Smooth muscle cell (in vitro differentiated cells): Measurements from ENCODE around the gene SLC7A14. TPM values are rescaled to one million over a fixed set of nuclear protein-coding genes. Genes with fewer than 3 reads are reported as not detected.

Source experiments
- DNase-seq: peaks from one replicate; lab custom pipeline; 2025; ENCODE audit not compliant: unreplicated experiment; lab: John Stamatoyannopoulos, UW
- H2AFZ ChIP-seq: fragments of 200-600 bp; sonication (generic); 2 replicates; pipeline ENCODE4 v1.6.0; 2016; ENCODE audit warnings: antibody characterized with exemption, low read depth, mild to moderate bottlenecking
- H3F3A ChIP-seq: fragments of 200-600 bp; sonication (generic); 2 replicates; pipeline ENCODE4 v1.6.0; 2017; ENCODE audit warnings: antibody characterized with exemption, low read depth
- H3K27ac ChIP-seq: fragments of 200-600 bp; sonication (generic); 2 replicates; pipeline ENCODE4 v1.5.1; 2016; ENCODE audit warnings: low read depth, mild to moderate bottlenecking
- H3K27me3 ChIP-seq: fragments of 200-600 bp; sonication (generic); 2 replicates; pipeline ENCODE4 v1.6.1; 2016; ENCODE audit warnings: low read depth, mild to moderate bottlenecking
- H3K36me3 ChIP-seq: fragments of 200-600 bp; sonication (generic); 2 replicates; pipeline ENCODE4 v1.5.1; 2016; ENCODE audit warnings: low read depth
- H3K4me1 ChIP-seq: fragments of 200-600 bp; sonication (generic); 2 replicates; pipeline ENCODE4 v1.5.1; 2016; ENCODE audit warnings: low read depth
- H3K4me2 ChIP-seq: fragments of 200-600 bp; sonication (generic); 2 replicates; pipeline ENCODE4 v1.6.0; 2016; ENCODE audit warnings: mild to moderate bottlenecking
- H3K4me3 ChIP-seq: fragments of 200-600 bp; sonication (generic); 2 replicates; pipeline ENCODE4 v1.5.1; 2016; ENCODE audit warnings: mild to moderate bottlenecking
- H3K79me2 ChIP-seq: fragments of 200-600 bp; sonication (generic); 2 replicates; pipeline ENCODE4 v1.6.0; 2016; ENCODE audit warnings: low read depth, mild to moderate bottlenecking
- H3K9ac ChIP-seq: fragments of 200-600 bp; sonication (generic); 2 replicates; pipeline ENCODE4 v1.6.0; 2016; ENCODE audit warnings: low read depth
- H3K9me3 ChIP-seq: fragments of 200-600 bp; sonication (generic); replicated peaks from 2 replicates; pipeline ENCODE4 v1.5.1; 2016; ENCODE audit warnings: low read depth
- H4K20me1 ChIP-seq: fragments of 200-600 bp; sonication (generic); 2 replicates; pipeline ENCODE4 v1.6.0; 2016; ENCODE audit warnings: low read depth
- CTCF ChIP-seq: fragments of 200-600 bp; sonication (generic); IDR thresholded peaks from 2 replicates; pipeline ENCODE4 v1.5.1; 2017; ENCODE audit warnings: borderline replicate concordance, mild to moderate bottlenecking, antibody characterized with exemption; ENCODE audit not compliant: insufficient read depth, poor library complexity, severe bottlenecking
- whole genome bisulfite sequencing: methylation state at CpG from one replicate; pipeline ENCODE4 v1.1.7; 2016; ENCODE audit warnings: low lambda C conversion rate; 5-methylcytosine and 5-hydroxymethylcytosine counted together
- polyA plus RNA-seq: library from polyadenylated mRNA; unstranded; fragments of >200 nt; fragmentation: Nextera tagmentation; extraction: Ambion mirVana; gene quantifications from 2 replicates; pipeline ENCODE4 v1.2.1, GENCODE V29; 2016
- total RNA-seq: library from RNA; depleted of rRNA; stranded (reverse); fragments of >200 nt; gene quantifications from 2 replicates; pipeline ENCODE4 v1.2.3, GENCODE V29; 2014

The SLC7A14 gene
- total and polyA plus RNA-seq, 2 experiments from 2014 or later = not detected

- no peaks in the 10 kb centered on the region for H3K4me1 ChIP-seq
- no peak for TF ChIP-seq CTCF
- H3K9me3 ChIP-seq = no peaks in the 10 kb centered on the region
- H3K36me3 ChIP-seq = no peaks in the 10 kb centered on the region
- 60% methylated on average over 2 of the region's 2 CpGs for WGBS
- no peaks in the 10 kb centered on the region for H3K27me3 ChIP-seq
- no peak overlapping the region for H3K27ac ChIP-seq
- DNase-seq = no peak
- H2AFZ ChIP-seq = no peak overlapping the region
- no peak overlapping the region for H3K4me2 ChIP-seq
- H3K4me3 ChIP-seq = no peak overlapping the region
- no peaks in the 10 kb centered on the region for H3F3A ChIP-seq
- H4K20me1 ChIP-seq = no peaks in the 10 kb centered on the region
- no peak overlapping the region for H3K9ac ChIP-seq
- H3K79me2 ChIP-seq = no peaks in the 10 kb centered on the region
These were observed 64.9 kb downstream of the SLC7A14 start for GRCh38 chr3:170520996-170521395.

GRCh38 chr3:170517242-170517945 is 68.5 kb downstream of the SLC7A14 start:
- H4K20me1 ChIP-seq = no peaks in the 10 kb centered on the region
- WGBS = 72% methylated on average over 3 of the region's 3 CpGs

GRCh38 chr3:170513642-170514041 is 72.2 kb downstream of the SLC7A14 start:
- Histone ChIP-seq H3K4me2 (no peak overlapping the region), H3K36me3 (no peaks in the 10 kb centered on the region), H3K9ac (no peak overlapping the region), H3K27me3 (no peaks in the 10 kb centered on the region), H4K20me1 (no peaks in the 10 kb centered on the region), H3K4me1 (no peaks in the 10 kb centered on the region), H3K4me3 (no peak overlapping the region), H3K27ac (no peak overlapping the region), H3K79me2 (no peaks in the 10 kb centered on the region), H3K9me3 (no peaks in the 10 kb centered on the region), H3F3A (no peaks in the 10 kb centered on the region), H2AFZ (no peak overlapping the region)
- TF ChIP-seq CTCF = no peak
- WGBS = 86% methylated on average over 2 of the region's 2 CpGs
- no peak for DNase-seq

More at GRCh38 chr3:170517242-170517945, 68.5 kb downstream of the SLC7A14 start:
- Histone ChIP-seq H2AFZ (no peak overlapping the region), H3K27me3 (no peaks in the 10 kb centered on the region), H3K4me2 (no peak overlapping the region), H3K9ac (no peak overlapping the region), H3K27ac (no peak overlapping the region), H3K79me2 (no peaks in the 10 kb centered on the region), H3K4me1 (no peaks in the 10 kb centered on the region), H3K9me3 (no peaks in the 10 kb centered on the region), H3K4me3 (no peak overlapping the region), H3K36me3 (no peaks in the 10 kb centered on the region), H3F3A (no peaks in the 10 kb centered on the region)
- TF ChIP-seq CTCF = no peak
- no peak for DNase-seq

- no peak overlapping the region for H3K4me3 ChIP-seq
These were observed 74.5 kb downstream of the SLC7A14 start for GRCh38 chr3:170511371-170511770.

More at GRCh38 chr3:170511371-170511770, 74.5 kb downstream of the SLC7A14 start:
- no peaks in the 10 kb centered on the region for H4K20me1 ChIP-seq
- no peak overlapping the region for H2AFZ ChIP-seq
- H3K4me1 ChIP-seq = no peaks in the 10 kb centered on the region
- no peaks in the 10 kb centered on the region for H3K9me3 ChIP-seq
- no peak for TF ChIP-seq CTCF
- WGBS = 85% methylated on average over 4 of the region's 4 CpGs
- H3F3A ChIP-seq = no peaks in the 10 kb centered on the region
- no peaks in the 10 kb centered on the region for H3K79me2 ChIP-seq
- H3K27ac ChIP-seq = no peak overlapping the region
- DNase-seq = no peak
- no peak overlapping the region for H3K4me2 ChIP-seq
- no peak overlapping the region for H3K9ac ChIP-seq
- no peaks in the 10 kb centered on the region for H3K36me3 ChIP-seq
- no peaks in the 10 kb centered on the region for H3K27me3 ChIP-seq
